Trophoblast cell (in vitro differentiated cells and primary cell): ENCODE data around the gene CCDC157.
"Not testable (repeated sequence)": the region's sequence is repeated elsewhere in the genome, so short reads cannot be mapped to it uniquely, and the experiment has no call there.

Experiments
- DNase-seq, 2 donors: peaks; one replicate each; pipeline ENCODE4 v3.0.0-alpha.2; 2016
- H2AFZ ChIP-seq: 2 replicates; pipeline ENCODE4 v1.6.1; 2013; ENCODE audit warnings: low read length, moderate library complexity, mild to moderate bottlenecking; ENCODE audit not compliant: insufficient read depth, poor library complexity
- H2AK5ac ChIP-seq: 2 replicates; pipeline ENCODE4 v1.6.1; 2013; ENCODE audit warnings: mild to moderate bottlenecking, low read length
- H2BK120ac ChIP-seq: 2 replicates; pipeline ENCODE4 v1.6.1; 2013; ENCODE audit warnings: low read length, mild to moderate bottlenecking, moderate library complexity; ENCODE audit not compliant: insufficient read depth, poor library complexity
- H2BK12ac ChIP-seq: 2 replicates; pipeline ENCODE4 v1.6.1; 2013; ENCODE audit warnings: mild to moderate bottlenecking, low read length, moderate library complexity
- H2BK5ac ChIP-seq: 2 replicates; pipeline ENCODE4 v1.6.1; 2013; ENCODE audit warnings: low read length, low read depth, moderate library complexity, mild to moderate bottlenecking; ENCODE audit not compliant: poor library complexity
- H3K14ac ChIP-seq: 2 replicates; pipeline ENCODE4 v1.6.1; 2013; ENCODE audit warnings: mild to moderate bottlenecking, low read length
- H3K18ac ChIP-seq: 2 replicates; pipeline ENCODE4 v1.6.1; 2013; ENCODE audit warnings: mild to moderate bottlenecking, low read length
- H3K23ac ChIP-seq: 2 replicates; pipeline ENCODE4 v1.6.1; 2013; ENCODE audit warnings: low read length
- H3K27ac ChIP-seq: 2 replicates; pipeline ENCODE4 v1.5.1; 2013; ENCODE audit warnings: low read depth, mild to moderate bottlenecking, inconsistent platforms, low read length, moderate library complexity
- H3K27me3 ChIP-seq: 2 replicates; pipeline ENCODE4 v1.6.1; 2013; ENCODE audit warnings: inconsistent platforms, mild to moderate bottlenecking, low read length, moderate library complexity; ENCODE audit not compliant: insufficient read depth
- H3K36me3 ChIP-seq, 2 experiments: 1 replicate in 1 of 2; 2 replicates in 1 of 2; pipeline ENCODE4 v1.6.1; 2013; ENCODE audit warnings: low read length in 2 of 2, mild to moderate bottlenecking in 2 of 2, moderate library complexity in 1 of 2; ENCODE audit not compliant: insufficient read depth in 2 of 2, control insufficient read depth in 1 of 2
- H3K4ac ChIP-seq: 2 replicates; pipeline ENCODE4 v1.6.1; 2013; ENCODE audit warnings: low read depth, mild to moderate bottlenecking, low read length, moderate library complexity
- H3K4me1 ChIP-seq, 2 experiments: 1 replicate in 1 of 2; 2 replicates in 1 of 2; pipeline ENCODE4 v1.6.1; 2013; ENCODE audit warnings: low read length in 2 of 2, mild to moderate bottlenecking in 2 of 2, moderate library complexity in 1 of 2; ENCODE audit not compliant: insufficient read depth in 2 of 2, control insufficient read depth in 1 of 2
- H3K4me2 ChIP-seq: 2 replicates; pipeline ENCODE4 v1.6.1; 2013; ENCODE audit warnings: inconsistent platforms, mild to moderate bottlenecking, low read length, moderate library complexity
- H3K4me3 ChIP-seq: 2 replicates; pipeline ENCODE4 v1.5.1; 2013; ENCODE audit warnings: mild to moderate bottlenecking, low read depth, low read length, inconsistent platforms
- H3K79me1 ChIP-seq: one replicate; pipeline ENCODE4 v1.6.1; 2013; ENCODE audit warnings: low read length
- H3K79me2 ChIP-seq: 2 replicates; pipeline ENCODE4 v1.6.1; 2013; ENCODE audit warnings: low read length, mild to moderate bottlenecking; ENCODE audit not compliant: control insufficient read depth, insufficient read depth, poor library complexity
- H3K9ac ChIP-seq: 2 replicates; pipeline ENCODE4 v1.6.1; 2013; ENCODE audit warnings: mild to moderate bottlenecking, low read length
- H3K9me3 ChIP-seq: 2 replicates; pipeline ENCODE4 v1.6.1; 2013; ENCODE audit warnings: low read depth, mild to moderate bottlenecking, control low read depth, inconsistent platforms, low read length; ENCODE audit not compliant: insufficient read depth
- H4K12ac ChIP-seq: 2 replicates; pipeline ENCODE4 v1.6.1; 2013; ENCODE audit warnings: low read depth, mild to moderate bottlenecking, low read length, moderate library complexity
- H4K8ac ChIP-seq: 2 replicates; pipeline ENCODE4 v1.6.1; 2013; ENCODE audit warnings: low read depth, mild to moderate bottlenecking, low read length, moderate library complexity
- H4K91ac ChIP-seq: one replicate; pipeline ENCODE4 v1.6.1; 2013; ENCODE audit warnings: low read depth, mild to moderate bottlenecking, low read length, moderate library complexity
- WGBS: extraction: QIAGEN DNeasy Blood & Tissue Kit; methylation state at CpG from one replicate; pipeline ENCODE4 v1.1.7; 2013; ENCODE audit warnings: missing lambda C conversion rate; ENCODE audit not compliant: insufficient read length, insufficient coverage; ENCODE audit errors: extremely low coverage; 5-methylcytosine and 5-hydroxymethylcytosine counted together

The CCDC157 gene

DNA sequence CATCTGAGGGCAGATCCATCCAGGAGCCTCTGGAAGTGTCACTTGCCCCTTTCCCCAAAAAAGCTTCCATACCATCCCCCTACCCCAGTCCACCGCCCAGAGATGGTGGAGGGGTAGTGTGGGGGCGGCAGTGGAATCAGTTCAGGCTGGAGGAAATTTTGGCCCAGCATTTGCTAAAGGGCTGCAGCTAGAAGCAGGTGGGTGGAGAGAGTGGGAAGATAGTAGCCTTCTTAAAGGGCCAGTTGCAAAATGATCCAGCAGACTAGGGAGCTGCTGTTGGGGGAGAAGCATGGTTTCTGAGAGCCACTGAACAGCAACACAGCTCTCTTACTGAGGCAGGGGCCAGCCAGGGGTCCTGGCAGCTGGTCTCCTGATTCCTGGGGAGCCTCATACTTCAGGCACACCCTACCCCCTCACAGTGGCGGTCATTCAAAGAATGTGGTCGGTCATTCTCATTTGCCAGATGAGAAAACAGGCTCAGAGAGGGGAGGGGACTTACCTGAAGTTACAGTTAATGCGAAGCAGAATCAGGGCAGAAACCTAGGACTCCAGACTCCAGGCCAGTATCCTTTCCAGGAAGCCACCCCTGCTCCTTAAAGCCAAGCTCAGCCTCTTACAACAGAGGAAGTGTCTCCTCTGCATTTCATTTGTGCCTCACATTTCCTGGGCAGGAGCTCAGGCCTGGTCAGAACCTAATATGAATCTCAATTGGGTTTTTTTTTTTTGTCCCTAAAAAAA is 45.4 kb downstream of the CCDC157 start:
- Histone ChIP-seq H2AFZ (no peak overlapping the region), H3K79me2 (no peaks in the 10 kb centered on the region), H3K27me3 (peaks cover 5% of the 10 kb centered on the region), H3K4me1 (peaks cover 0 to 3% of the 10 kb centered on the region in 2 experiments), H2BK120ac (no peak overlapping the region), H3K9me3 (no peaks in the 10 kb centered on the region), H4K8ac (no peak overlapping the region), H3K36me3 (peaks cover 0 to 1% of the 10 kb centered on the region in 2 experiments), H2BK12ac (no peak overlapping the region), H4K91ac (no peak overlapping the region), H3K4me3 (no peak overlapping the region), H3K4ac (no peak overlapping the region), H3K18ac (no peak overlapping the region), H3K23ac (no peak overlapping the region), H2BK5ac (no peak overlapping the region), H3K14ac (no peak overlapping the region), H3K27ac (no peak overlapping the region), H3K4me2 (no peak overlapping the region), H2AK5ac (no peak overlapping the region), H4K12ac (no peak overlapping the region), H3K79me1 (no peaks in the 10 kb centered on the region), H3K9ac (no peak overlapping the region)
- DNase-seq: no peak
- no CpG with 5 or more reads among the region's 5 CpGs for WGBS

DNA sequence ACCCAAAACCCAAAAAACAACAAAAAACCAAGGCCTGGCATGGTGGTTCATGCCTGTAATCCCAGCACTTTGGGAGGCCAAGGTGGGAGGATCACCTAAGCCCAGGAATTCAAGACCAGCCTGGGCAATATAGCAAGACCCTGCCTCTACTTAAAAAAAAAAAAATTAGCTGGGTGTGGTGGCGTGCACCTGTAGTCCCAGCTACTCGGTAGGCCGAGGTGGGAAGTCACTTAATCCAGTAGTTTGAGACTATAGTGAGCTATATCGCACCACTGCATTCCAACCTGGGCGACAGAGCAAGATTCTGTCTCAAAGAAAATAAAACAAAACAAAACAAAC is 45.9 kb downstream of the CCDC157 start:
- not testable (repeated sequence) for H3K27me3 ChIP-seq, H3K79me1 ChIP-seq, H2BK120ac ChIP-seq, DNase-seq, H3K36me3 ChIP-seq, H3K4ac ChIP-seq, H2AK5ac ChIP-seq, H3K23ac ChIP-seq, H3K14ac ChIP-seq, H3K79me2 ChIP-seq, H2BK12ac ChIP-seq, H3K9me3 ChIP-seq, H2AFZ ChIP-seq, H2BK5ac ChIP-seq, H3K18ac ChIP-seq, H4K91ac ChIP-seq, H3K4me2 ChIP-seq, H4K8ac ChIP-seq, H3K4me3 ChIP-seq, H3K4me1 ChIP-seq, H3K27ac ChIP-seq, H4K12ac ChIP-seq, H3K9ac ChIP-seq
- WGBS: no CpG with 5 or more reads among the region's 5 CpGs

DNA sequence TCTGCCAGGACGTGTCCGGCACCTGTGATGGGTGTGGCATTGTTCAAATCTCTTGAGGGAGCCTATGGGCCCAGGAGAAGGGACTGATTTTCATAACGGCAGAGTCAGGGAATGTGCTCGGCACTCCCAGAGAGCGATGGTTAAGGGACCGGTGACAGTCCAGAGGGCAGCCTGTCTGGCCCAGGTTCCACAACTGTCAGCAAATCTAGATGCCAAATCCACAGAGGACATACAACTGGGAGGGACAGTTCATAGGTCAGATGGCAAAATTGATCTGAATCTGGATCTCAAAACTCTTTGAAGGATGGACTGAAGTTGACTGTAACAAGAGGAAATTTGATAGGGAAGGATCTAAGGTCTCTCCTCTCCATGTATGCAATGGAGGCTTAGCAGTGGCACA is 47.5 kb downstream of the CCDC157 start:
- Histone ChIP-seq H3K4me2 (no peak overlapping the region), H2AFZ (no peak overlapping the region), H4K12ac (no peak overlapping the region), H4K8ac (no peak overlapping the region), H2BK5ac (no peak overlapping the region), H3K4me3 (no peak overlapping the region), H2BK12ac (no peak overlapping the region), H3K18ac (no peak overlapping the region), H3K79me2 (no peaks in the 10 kb centered on the region), H3K14ac (no peak overlapping the region), H3K27me3 (no peaks in the 10 kb centered on the region), H3K23ac (no peak overlapping the region), H4K91ac (no peak overlapping the region), H2AK5ac (no peak overlapping the region), H3K4ac (no peak overlapping the region), H3K27ac (no peak overlapping the region), H2BK120ac (no peak overlapping the region), H3K4me1 (peaks cover 4 to 11% of the 10 kb centered on the region in 2 experiments), H3K9ac (no peak overlapping the region), H3K79me1 (no peaks in the 10 kb centered on the region), H3K9me3 (no peaks in the 10 kb centered on the region), H3K36me3 (peaks cover 0 to 4% of the 10 kb centered on the region in 2 experiments)
- WGBS: no CpG with 5 or more reads among the region's 6 CpGs
- no peak for DNase-seq

DNA sequence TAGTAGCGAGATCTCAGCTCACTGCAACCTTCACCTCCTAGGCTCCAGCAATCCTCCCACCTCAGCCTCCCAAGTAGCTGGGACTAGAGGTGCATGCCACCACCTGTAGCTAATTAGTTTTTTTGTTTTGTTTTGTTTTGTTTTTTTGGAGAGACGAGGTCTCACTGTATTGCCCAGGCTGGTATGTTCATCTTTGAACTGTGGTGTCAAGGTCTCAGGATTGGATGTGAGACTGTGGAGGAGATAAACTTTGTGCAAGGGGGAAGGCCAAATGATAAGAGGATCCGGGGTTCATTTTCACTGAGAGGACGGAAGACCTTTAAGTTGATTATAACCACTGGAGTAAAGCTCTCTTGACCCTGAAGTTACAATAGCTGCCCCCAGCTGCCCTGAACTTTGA is 48.9 kb downstream of the CCDC157 start:
- Histone ChIP-seq H3K27me3 (no peaks in the 10 kb centered on the region), H2BK5ac (no peak overlapping the region), H3K79me2 (no peaks in the 10 kb centered on the region), H4K8ac (no peak overlapping the region), H3K4me3 (no peak overlapping the region), H3K4me1 (peaks cover 4 to 11% of the 10 kb centered on the region in 2 experiments), H4K91ac (no peak overlapping the region), H3K4ac (no peak overlapping the region), H3K9ac (no peak overlapping the region), H2AFZ (no peak overlapping the region), H2BK12ac (no peak overlapping the region), H3K4me2 (no peak overlapping the region), H2BK120ac (no peak overlapping the region), H2AK5ac (no peak overlapping the region), H3K23ac (no peak overlapping the region), H3K36me3 (peaks cover 0 to 4% of the 10 kb centered on the region in 2 experiments), H3K27ac (no peak overlapping the region), H3K18ac (no peak overlapping the region), H3K9me3 (no peaks in the 10 kb centered on the region), H3K14ac (no peak overlapping the region), H3K79me1 (no peaks in the 10 kb centered on the region), H4K12ac (no peak overlapping the region)
- DNase-seq: no peak
- WGBS: no CpG with 5 or more reads among the region's 4 CpGs
